H9 (cell line): ENCODE results near the gene ZMYND8. TPM values are rescaled to one million over a fixed set of nuclear protein-coding genes. Genes with fewer than 3 reads are reported as not detected.

Source experiments
- DNase-seq: peaks from one replicate; pipeline ENCODE4 v3.0.0-alpha.2; 2017
- H2AFZ ChIP-seq: one replicate; pipeline ENCODE4 v1.6.1; 2013; ENCODE audit warnings: mild to moderate bottlenecking, low read length, control low read depth, moderate library complexity
- H2AK5ac ChIP-seq: 2 replicates; pipeline ENCODE4 v1.6.1; 2013; ENCODE audit warnings: low read length, control low read depth, mixed read lengths; ENCODE audit not compliant: insufficient read length
- H2BK120ac ChIP-seq: one replicate; pipeline ENCODE4 v1.6.1; 2013; ENCODE audit warnings: low read depth, mild to moderate bottlenecking, low read length, control low read depth, inconsistent platforms; ENCODE audit not compliant: poor library complexity, severe bottlenecking
- H2BK12ac ChIP-seq: 2 replicates; pipeline ENCODE4 v1.6.1; 2013; ENCODE audit warnings: low read length, control low read depth, mixed read lengths, low read depth; ENCODE audit not compliant: insufficient read length
- H2BK15ac ChIP-seq: 2 replicates; pipeline ENCODE4 v1.6.1; 2013; ENCODE audit warnings: low read depth, low read length, control low read depth
- H2BK20ac ChIP-seq: one replicate; pipeline ENCODE4 v1.6.1; 2013; ENCODE audit warnings: low read depth, mild to moderate bottlenecking, low read length, control low read depth, inconsistent platforms; ENCODE audit not compliant: poor library complexity, severe bottlenecking
- H2BK5ac ChIP-seq: 2 replicates; pipeline ENCODE4 v1.6.1; 2013; ENCODE audit warnings: low read length, control low read depth, mixed read lengths; ENCODE audit not compliant: insufficient read length
- H3K14ac ChIP-seq: 2 replicates; pipeline ENCODE4 v1.6.1; 2013; ENCODE audit warnings: low read length, control low read depth; ENCODE audit not compliant: insufficient read depth
- H3K18ac ChIP-seq: 2 replicates; pipeline ENCODE4 v1.6.1; 2013; ENCODE audit warnings: low read depth, mild to moderate bottlenecking, mixed read lengths, low read length, control low read depth; ENCODE audit not compliant: insufficient read length
- H3K23ac ChIP-seq: 2 replicates; pipeline ENCODE4 v1.6.1; 2013; ENCODE audit warnings: low read length, control low read depth, mixed read lengths, low read depth; ENCODE audit not compliant: insufficient read length
- H3K23me2 ChIP-seq: 2 replicates; pipeline ENCODE4 v1.6.1; 2013; ENCODE audit warnings: low read depth, mild to moderate bottlenecking, mixed read lengths, low read length, control low read depth; ENCODE audit not compliant: insufficient read length, poor library complexity, severe bottlenecking
- H3K27ac ChIP-seq: 2 replicates; pipeline ENCODE4 v1.5.1; 2013; ENCODE audit warnings: low read length, control low read depth, mixed read lengths, low read depth; ENCODE audit not compliant: insufficient read length
- H3K27me3 ChIP-seq: 2 replicates; pipeline ENCODE4 v1.6.1; 2013; ENCODE audit warnings: low read length, control low read depth, inconsistent platforms; ENCODE audit not compliant: insufficient read depth
- H3K4ac ChIP-seq: 2 replicates; pipeline ENCODE4 v1.6.1; 2013; ENCODE audit warnings: low read depth, mild to moderate bottlenecking, control low read depth, inconsistent platforms, low read length, moderate library complexity
- H3K4me1 ChIP-seq: 2 replicates; pipeline ENCODE4 v1.6.1; 2013; ENCODE audit warnings: low read length, control low read depth, inconsistent platforms; ENCODE audit not compliant: insufficient read depth
- H3K4me2 ChIP-seq: 2 replicates; pipeline ENCODE4 v1.6.1; 2013; ENCODE audit warnings: low read length, control low read depth, mixed read lengths; ENCODE audit not compliant: insufficient read length, insufficient read depth
- H3K56ac ChIP-seq: 2 replicates; pipeline ENCODE4 v1.6.1; 2013; ENCODE audit warnings: low read depth, mild to moderate bottlenecking, mixed read lengths, low read length, control low read depth; ENCODE audit not compliant: insufficient read length
- H3K79me1 ChIP-seq: 2 replicates; pipeline ENCODE4 v1.6.1; 2013; ENCODE audit warnings: low read depth, mild to moderate bottlenecking, moderate library complexity, low read length, control low read depth, inconsistent platforms; ENCODE audit not compliant: insufficient read depth, poor library complexity, severe bottlenecking
- H3K79me2 ChIP-seq: 2 replicates; pipeline ENCODE4 v1.6.1; 2013; ENCODE audit warnings: low read length, control low read depth, inconsistent platforms; ENCODE audit not compliant: insufficient read depth
- H3K9ac ChIP-seq: 2 replicates; pipeline ENCODE4 v1.6.1; 2013; ENCODE audit warnings: low read length, control low read depth, mixed read lengths; ENCODE audit not compliant: insufficient read length; ENCODE audit errors: extremely low read depth
- H3K9me3 ChIP-seq: one replicate; pipeline ENCODE4 v1.6.1; 2013; ENCODE audit warnings: low read depth, low read length, inconsistent platforms; ENCODE audit not compliant: control insufficient read depth
- H3T11ph ChIP-seq: one replicate; pipeline ENCODE4 v1.6.1; 2013; ENCODE audit warnings: mild to moderate bottlenecking, low read length, control low read depth, inconsistent platforms
- H4K20me1 ChIP-seq: one replicate; pipeline ENCODE4 v1.6.1; 2013; ENCODE audit not compliant: control insufficient read depth, insufficient read length, insufficient read depth
- H4K5ac ChIP-seq: 2 replicates; pipeline ENCODE4 v1.6.1; 2013; ENCODE audit warnings: low read depth, mild to moderate bottlenecking, mixed read lengths, low read length, control low read depth; ENCODE audit not compliant: insufficient read length
- H4K8ac ChIP-seq: replicated peaks from 2 replicates; pipeline ENCODE4 v1.6.1; 2013; ENCODE audit warnings: low read length, control low read depth, mixed read lengths, low read depth; ENCODE audit not compliant: insufficient read length
- H4K91ac ChIP-seq: 2 replicates; pipeline ENCODE4 v1.6.1; 2013; ENCODE audit warnings: low read depth, mild to moderate bottlenecking, moderate library complexity, mixed read lengths, low read length, control low read depth; ENCODE audit not compliant: insufficient read length
- H3K27ac Mint-ChIP-seq, 3 experiments: 2 replicates in 2 of 3; 3 replicates in 1 of 3; pipeline ENCODE4 v1.8.0; 2020 to 2021; ENCODE audit warnings: mixed read lengths in 3 of 3, mild to moderate bottlenecking in 1 of 3, moderate library complexity in 1 of 3
- H3K27me3 Mint-ChIP-seq: 2 replicates; pipeline ENCODE4 v1.8.0; 2021; ENCODE audit warnings: low read depth, mild to moderate bottlenecking, moderate library complexity, mixed read lengths
- H3K36me3 Mint-ChIP-seq, 3 experiments: 2 replicates in 2 of 3; 3 replicates in 1 of 3; pipeline ENCODE4 v1.8.0; 2020 to 2021; ENCODE audit warnings: low read depth in 3 of 3, mixed read lengths in 3 of 3; ENCODE audit not compliant: insufficient read depth in 1 of 3
- H3K4me1 Mint-ChIP-seq, 2 experiments: 2 replicates each; pipeline ENCODE4 v1.8.0; 2020; ENCODE audit warnings: mixed read lengths in 2 of 2
- H3K4me3 Mint-ChIP-seq, 2 experiments: 2 replicates in 1 of 2; 3 replicates in 1 of 2; pipeline ENCODE4 v1.8.0; 2020 to 2021; ENCODE audit warnings: mild to moderate bottlenecking in 2 of 2, mixed read lengths in 2 of 2, moderate library complexity in 1 of 2
- H3K9me3 Mint-ChIP-seq, 2 experiments: 2 replicates in 1 of 2; 3 replicates in 1 of 2; pipeline ENCODE4 v1.8.0; 2020; ENCODE audit warnings: mild to moderate bottlenecking in 2 of 2, mixed read lengths in 2 of 2, moderate library complexity in 1 of 2
- WGBS: extraction: QIAGEN DNeasy Blood & Tissue Kit; methylation state at CpG from one replicate; pipeline ENCODE4 v1.1.7; 2013; ENCODE audit warnings: missing lambda C conversion rate, low lambda C conversion rate, mixed read lengths; ENCODE audit not compliant: insufficient read length; ENCODE audit errors: extremely low coverage; 5-methylcytosine and 5-hydroxymethylcytosine counted together
- total RNA-seq: library from RNA; stranded (reverse); gene quantifications from 2 replicates; pipeline ENCODE4 v1.2.1, GENCODE V29; 2021
- TF ChIP-seq, protein P1 (sequence below): fragments of 200-600 bp; sonication (generic); conservative IDR thresholded peaks from 3 replicates; pipeline ENCODE4 v1.8.0; 2021; ENCODE audit warnings: antibody characterized with exemption, mild to moderate bottlenecking

ZMYND8 gene
- total RNA-seq, 1 experiment from 2014 or later, result 158 TPM

DNA sequence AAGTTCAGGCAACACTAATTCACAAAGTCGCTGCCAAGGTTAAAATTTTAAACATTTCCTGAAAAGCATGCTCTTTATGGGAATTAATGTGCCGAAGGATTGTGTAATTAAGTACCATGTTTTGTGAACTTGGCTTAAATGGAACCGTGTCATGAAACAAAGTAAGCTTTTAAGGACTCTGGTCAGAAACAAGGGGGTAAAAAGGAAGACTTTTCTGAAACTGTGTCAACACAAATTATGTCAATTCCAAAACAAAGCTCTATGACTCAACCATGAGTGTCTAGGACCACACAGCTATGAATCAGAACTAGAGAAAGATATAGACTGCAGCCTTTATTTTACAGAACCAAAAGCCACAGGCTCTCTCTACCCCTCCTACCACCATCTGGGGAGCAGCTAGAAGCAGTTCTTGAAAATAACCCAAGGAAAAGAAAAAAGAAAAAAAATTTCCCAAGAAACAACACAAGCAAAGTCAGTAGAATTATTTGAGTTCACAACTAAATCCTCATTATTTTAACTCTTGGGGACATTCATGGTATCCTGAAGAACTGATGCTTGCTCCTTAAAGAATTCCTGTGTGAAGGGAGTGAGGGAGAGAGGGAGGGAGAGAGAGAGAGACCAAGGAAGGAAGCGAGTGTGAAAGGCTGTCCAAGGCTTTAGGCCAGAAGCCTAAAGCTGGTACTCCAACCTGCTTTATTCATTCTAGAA is 81.9 kb downstream of the ZMYND8 start:
- peaks cover 10% of the 10 kb centered on the region; the same call in 1 of the 2 replicates for H3K79me2 ChIP-seq
- no peak overlapping the region for H2BK20ac ChIP-seq
- peaks cover 12 to 26% of the 10 kb centered on the region in 2 experiments for H3K4me1 Mint-ChIP-seq
- peaks cover 41 to 90% (median 78%) of the 10 kb centered on the region in 3 experiments for H3K36me3 Mint-ChIP-seq
- no peak overlapping the region for H3K56ac ChIP-seq
- H3K4me1 ChIP-seq, result no peaks in the 10 kb centered on the region; the same call in 1 of the 2 replicates
- no peak for DNase-seq
- H2BK5ac ChIP-seq, result no peak overlapping the region
- H3K79me1 ChIP-seq, result peaks cover 7% of the 10 kb centered on the region
- H2AK5ac ChIP-seq, result no peak overlapping the region
- H3K4me2 ChIP-seq, result no peak overlapping the region
- H3K27ac Mint-ChIP-seq, result peak overlapping the region; percentile 28 to 97 (median 60); a peak in 6 of 7 replicates
- no peak overlapping the region for H4K8ac ChIP-seq
- no peak overlapping the region for H3K27ac ChIP-seq
- H3K4ac ChIP-seq, result no peak overlapping the region
- no peak overlapping the region for H3K4me3 Mint-ChIP-seq
- no peak overlapping the region for H2BK15ac ChIP-seq
- H3K23ac ChIP-seq, result no peak overlapping the region
- H3K9me3 ChIP-seq, result no peaks in the 10 kb centered on the region
- H3K23me2 ChIP-seq, result no peaks in the 10 kb centered on the region
- TF ChIP-seq, protein P1, sequence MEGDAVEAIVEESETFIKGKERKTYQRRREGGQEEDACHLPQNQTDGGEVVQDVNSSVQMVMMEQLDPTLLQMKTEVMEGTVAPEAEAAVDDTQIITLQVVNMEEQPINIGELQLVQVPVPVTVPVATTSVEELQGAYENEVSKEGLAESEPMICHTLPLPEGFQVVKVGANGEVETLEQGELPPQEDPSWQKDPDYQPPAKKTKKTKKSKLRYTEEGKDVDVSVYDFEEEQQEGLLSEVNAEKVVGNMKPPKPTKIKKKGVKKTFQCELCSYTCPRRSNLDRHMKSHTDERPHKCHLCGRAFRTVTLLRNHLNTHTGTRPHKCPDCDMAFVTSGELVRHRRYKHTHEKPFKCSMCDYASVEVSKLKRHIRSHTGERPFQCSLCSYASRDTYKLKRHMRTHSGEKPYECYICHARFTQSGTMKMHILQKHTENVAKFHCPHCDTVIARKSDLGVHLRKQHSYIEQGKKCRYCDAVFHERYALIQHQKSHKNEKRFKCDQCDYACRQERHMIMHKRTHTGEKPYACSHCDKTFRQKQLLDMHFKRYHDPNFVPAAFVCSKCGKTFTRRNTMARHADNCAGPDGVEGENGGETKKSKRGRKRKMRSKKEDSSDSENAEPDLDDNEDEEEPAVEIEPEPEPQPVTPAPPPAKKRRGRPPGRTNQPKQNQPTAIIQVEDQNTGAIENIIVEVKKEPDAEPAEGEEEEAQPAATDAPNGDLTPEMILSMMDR, result no peak
- no peak overlapping the region for H3K14ac ChIP-seq
- H3K9ac ChIP-seq, result no peak overlapping the region
- H2BK120ac ChIP-seq, result no peak overlapping the region
- no peak overlapping the region for H3T11ph ChIP-seq
- no CpG with 5 or more reads among the region's 4 CpGs for WGBS
- no peak overlapping the region for H4K5ac ChIP-seq
- no peak overlapping the region for H4K91ac ChIP-seq
- peaks cover 2% of the 10 kb centered on the region for H4K20me1 ChIP-seq
- H2AFZ ChIP-seq, result no peak overlapping the region
- H3K27me3 Mint-ChIP-seq, result no peaks in the 10 kb centered on the region
- no peak overlapping the region for H2BK12ac ChIP-seq
- no peak overlapping the region for H3K18ac ChIP-seq
- no peaks in the 10 kb centered on the region for H3K9me3 Mint-ChIP-seq
- no peaks in the 10 kb centered on the region for H3K27me3 ChIP-seq
